NCI-H774 (cell line): ENCODE data around the gene CACNA1B.

Source experiments
- DNase-seq: peaks from one replicate; lab custom pipeline; 2025; lab: John Stamatoyannopoulos, UW

Gene CACNA1B

DNA sequence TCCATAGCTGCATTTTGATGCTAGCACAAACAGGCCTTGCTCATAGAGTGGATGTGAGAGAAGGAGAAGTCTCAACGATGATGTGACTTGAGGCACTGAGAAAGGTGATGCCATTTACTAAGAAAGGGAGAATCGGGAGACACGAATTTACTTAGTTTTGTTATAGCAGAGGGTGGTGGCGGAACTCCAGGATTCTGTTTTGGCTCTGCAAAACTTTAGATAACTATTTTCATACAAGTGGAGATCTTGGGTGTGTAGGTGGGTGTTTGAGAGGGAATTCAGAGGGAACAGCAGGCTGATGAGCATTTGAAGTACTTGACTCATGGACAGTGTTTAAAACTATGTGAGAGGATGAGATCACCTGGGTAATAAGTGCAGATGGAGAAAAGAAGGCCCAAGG is 43.2 kb downstream of the CACNA1B start:
- no peak for DNase-seq

DNA sequence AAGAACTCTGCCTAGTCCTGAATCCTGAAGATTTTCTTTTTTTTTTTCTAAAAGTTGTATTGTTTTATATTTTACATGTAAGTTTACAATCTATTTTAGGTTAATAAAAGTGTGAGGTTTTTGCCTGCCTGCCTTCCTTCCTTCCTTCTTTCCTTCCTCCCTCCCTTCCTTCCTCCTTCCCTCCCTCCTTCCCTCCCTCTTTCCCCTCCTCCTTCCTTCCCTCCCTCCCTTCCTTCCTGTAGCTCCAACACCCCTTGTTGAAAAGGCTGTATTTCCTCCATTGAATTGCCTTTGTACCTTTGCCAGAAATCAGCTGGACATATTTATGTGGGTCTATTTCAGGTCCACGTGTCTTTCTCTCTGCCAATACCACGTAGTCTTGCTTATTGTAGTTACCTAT is 46.6 kb downstream of the CACNA1B start:
- no peak for DNase-seq

DNA sequence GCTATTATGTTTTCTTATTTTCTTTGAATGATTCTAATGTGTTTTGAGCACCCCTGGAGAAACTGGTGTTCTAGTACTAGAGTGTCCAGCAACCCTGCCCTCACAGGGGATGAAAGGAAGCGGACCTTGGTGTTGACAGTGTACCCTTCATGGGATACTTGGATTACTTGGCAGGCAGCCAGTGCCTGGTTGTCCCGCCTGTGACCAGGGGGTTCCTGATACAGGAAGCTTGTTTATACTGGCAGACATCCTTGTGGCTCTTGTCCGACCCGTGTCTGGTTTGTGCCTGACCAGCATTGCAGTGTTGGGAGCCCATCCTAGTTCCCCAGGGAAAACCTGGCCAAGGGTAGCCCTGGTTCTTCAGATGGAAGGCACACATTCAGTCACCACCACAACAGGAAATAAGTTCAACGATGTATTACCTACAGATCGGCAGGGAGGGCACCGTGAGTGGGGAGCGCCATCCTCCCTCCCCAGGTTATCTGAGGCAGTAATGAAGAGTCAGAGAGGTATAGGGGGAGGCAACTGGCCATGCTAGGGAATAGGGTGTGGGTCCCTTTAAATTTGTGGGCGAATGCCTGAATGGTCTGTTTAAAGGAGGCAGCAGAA is 47.3 kb downstream of the CACNA1B start:
- no peak for DNase-seq

DNA sequence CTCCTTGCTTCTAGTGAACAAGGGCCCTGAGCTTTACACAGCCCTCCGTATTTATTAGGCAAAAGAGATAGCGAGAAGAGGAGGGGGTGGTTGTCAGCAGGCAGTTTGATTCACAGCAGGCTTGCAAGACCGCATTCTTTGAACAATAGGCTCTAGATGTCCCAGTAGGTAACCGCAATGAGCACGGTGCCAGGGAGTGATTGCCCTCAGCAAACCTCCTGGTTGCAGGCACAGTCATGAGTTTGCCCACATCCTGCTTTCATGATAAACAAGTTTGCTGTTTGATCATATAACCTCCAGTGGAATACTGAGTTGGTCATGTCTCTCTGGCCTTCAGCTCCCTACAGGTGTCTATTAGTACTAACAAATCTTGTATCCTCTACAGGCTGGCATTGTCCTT is 66.1 kb downstream of the CACNA1B start:
- no peak for DNase-seq

DNA sequence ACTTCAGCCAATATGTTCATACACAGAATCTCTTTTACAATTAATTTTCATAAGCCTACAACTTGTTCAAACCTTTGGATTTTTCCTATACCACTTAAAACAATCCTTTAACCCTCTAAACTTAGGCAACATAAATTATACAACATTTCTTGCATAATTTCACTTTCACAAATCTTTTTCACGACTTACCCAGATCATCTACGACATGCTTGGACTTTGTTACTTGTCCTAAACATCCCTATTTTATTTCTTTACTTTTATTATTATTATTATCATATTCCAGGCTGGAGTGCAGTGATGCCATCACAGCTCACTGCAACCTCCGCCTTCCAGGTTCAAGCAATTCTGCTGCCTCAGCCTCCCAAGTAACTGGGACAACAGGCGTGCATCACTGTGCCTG is 68.0 kb downstream of the CACNA1B start:
- no peak for DNase-seq

DNA sequence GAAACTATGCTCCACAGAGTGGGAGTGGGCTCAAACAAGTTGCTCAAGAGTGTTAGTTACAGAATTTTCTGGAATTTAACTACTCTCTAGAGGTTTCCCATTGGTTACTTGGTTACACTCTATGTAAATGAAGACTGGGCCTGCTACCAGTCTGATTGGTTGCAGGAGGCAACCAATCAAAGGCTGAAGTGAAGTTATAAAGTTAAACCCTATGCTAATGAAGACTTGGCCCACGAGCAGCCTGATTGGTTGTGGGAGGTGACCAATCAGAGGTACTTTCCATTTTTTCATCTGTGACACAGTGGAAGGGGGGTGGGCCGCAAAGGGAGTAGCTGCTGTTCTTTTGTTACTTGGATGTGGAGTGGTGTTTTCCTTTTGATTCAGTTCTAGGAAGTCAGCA is 69.4 kb downstream of the CACNA1B start:
- DNase-seq: no peak

DNA sequence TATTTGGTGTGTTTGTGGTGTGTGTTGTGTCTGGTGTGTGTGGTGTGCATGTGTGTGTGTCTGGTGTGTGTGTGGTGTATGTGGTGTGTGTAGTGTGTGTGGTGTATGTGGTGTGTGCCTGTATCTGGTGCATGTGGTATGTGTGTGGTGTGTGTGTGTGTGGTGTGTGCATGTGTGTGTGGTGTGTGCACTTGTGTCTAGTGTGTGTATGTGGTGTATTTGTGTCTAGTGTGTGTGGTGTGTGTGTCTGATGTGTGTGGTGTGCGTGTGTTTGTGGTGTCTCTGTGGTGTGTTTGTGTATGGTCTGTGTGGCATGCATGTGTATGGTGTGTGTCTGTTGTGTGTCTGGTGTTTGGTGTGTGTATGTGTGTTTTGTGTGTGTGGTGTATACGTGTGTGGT is 71.1 kb downstream of the CACNA1B start:
- DNase-seq: no peak

DNA sequence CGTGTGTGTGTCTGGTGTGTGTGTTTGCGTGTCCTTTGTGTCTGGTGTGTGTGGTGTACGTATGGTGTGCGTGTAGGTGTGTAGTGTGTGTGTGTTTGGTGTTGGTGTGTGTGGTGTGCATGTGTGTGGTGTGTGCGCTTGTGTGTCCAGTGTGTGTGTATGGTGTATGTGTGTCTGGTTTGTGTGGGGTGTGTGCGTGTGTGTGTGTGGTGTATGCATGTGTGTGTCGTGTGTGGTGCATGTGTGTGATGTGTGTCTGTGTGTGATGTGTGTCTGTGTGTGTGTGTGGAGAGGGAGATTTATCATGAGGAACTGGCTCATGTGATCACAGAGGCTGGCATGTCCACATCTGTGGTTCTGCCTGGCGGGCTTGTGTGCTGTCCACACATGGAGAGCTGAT is 71.7 kb downstream of the CACNA1B start:
- no peak for DNase-seq

DNA sequence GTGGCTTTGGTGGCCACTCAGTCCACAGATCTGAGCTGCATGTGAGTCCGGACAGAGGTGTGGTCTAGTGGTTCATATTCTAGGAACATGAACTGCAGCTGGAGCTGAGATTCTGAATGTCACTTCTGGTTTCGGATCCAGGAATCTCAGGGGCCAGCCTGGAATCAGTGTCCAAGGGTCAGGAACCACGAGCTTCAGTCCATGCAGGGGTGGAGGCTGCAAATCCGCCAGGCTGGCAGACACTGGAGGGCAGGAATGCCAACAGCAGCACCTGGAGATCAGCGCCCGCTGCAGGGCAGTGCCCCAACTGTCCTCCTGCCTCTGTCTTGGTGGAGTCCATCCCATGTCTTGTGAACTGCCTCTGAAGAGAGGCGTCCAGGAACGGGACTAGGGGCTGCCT is 73.5 kb downstream of the CACNA1B start:
- DNase-seq: no peak

DNA sequence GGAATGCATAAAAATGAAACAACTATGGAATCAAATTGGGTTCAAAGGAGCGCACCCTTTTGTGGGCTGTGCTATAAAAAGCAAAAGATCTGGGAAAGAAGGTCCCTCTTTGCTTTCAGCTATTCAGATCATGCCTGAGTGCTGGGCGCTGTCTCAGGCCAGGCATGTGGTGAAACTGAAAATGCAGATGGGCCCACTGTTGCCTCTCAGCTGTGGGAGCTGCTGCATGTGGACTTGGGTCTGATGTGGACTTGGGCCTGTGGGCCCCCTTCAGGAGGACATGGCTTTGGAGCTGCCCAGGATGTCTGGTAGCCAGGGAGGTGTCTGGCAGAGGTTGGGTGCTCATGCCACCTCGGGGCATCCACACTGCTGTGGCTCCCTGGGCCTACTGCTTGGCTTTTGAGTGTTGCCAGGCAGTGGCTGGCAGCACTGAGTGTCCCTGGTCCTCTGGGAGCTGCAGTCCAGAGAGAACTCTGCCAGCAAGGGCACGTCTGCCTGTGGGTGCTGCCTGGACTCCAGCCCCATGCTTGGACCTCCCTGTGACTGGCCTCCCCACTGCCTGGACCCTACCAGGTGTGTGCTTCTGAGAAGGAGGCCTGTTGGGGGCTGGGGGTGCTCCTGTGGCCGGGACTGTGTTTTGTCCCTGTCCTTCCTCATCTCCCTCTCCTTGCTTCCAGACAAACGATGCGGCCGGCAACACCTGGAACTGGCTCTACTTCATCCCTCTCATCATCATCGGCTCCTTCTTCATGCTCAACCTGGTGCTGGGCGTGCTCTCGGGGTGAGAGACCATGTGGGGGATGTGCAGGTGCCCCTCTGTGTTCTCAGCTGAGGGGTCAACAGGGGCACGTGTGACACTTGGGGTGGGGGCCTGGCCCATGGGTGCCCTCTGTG is 74.3 kb downstream of the CACNA1B start:
- DNase-seq: no peak

DNA sequence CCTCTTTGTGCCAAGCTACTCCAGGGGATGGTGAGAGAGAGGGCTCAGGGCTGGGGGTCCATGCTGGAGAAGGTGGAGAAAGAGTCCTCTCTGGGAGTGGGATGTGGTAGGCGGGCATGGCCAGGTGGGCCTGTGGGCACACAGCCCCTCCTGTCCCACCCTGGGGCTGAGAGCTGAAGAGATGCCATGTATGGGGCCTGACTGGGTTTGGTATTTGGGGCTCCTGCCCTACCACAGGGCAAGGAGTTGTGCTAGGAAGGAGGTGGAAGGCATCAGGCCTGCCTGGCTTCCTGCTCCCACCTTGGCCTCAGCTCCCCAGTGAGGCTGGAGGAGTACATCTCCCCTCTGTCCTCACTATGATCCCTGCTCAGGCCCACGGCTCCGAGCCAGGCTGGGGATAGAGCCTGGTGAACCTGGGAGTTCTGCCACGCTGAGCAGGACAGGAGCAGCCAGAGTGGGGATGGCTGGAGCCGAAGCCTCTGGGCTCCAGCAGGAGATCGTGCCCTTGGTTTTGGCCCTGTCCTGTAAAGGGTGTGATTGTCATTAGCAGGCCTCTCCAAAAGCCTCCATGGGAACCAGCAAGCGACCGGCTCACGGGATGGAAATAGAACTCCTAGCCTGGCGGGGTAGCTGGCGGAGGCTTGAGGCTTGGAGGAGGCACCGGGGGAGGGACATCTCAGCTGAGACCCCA is 75.5 kb downstream of the CACNA1B start:
- DNase-seq: no peak

DNA sequence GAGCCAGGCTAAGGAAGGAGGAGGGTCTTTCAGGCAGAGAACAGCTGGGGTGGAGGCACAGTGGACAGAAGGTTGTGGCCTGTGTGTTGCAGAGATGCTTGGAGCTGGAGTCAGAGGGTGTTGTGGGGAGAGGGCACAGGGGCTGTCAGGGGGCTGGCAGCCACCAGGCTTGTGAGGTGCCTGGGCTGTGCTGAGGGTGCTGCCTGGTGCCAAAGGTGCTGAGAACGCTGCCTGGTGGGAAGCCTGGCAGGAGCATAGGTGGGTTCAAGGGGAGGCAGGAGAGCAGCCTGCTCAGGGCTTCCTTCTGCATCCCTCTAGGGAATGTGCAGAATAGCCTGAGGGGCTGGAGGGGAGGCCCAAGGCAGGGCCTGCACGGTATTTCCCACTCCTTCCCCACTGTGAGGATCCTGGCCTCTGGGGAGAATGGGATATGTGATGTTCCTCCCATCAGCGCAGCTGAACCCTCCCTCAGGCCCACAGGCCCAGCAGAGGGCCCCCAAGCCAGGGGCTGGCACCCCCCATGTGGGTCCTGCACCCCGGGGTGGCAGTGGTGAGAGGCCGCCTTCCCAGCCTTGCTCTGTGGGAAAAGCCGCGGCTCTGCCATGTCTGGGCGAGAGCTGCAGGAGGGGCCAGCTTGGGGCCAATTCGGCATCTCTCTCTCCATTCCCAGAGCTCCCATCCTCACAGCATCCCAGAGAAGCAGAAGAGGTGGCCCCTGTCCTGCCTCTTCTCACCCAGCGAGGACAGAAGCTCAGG is 76.3 kb downstream of the CACNA1B start:
- no peak for DNase-seq

DNA sequence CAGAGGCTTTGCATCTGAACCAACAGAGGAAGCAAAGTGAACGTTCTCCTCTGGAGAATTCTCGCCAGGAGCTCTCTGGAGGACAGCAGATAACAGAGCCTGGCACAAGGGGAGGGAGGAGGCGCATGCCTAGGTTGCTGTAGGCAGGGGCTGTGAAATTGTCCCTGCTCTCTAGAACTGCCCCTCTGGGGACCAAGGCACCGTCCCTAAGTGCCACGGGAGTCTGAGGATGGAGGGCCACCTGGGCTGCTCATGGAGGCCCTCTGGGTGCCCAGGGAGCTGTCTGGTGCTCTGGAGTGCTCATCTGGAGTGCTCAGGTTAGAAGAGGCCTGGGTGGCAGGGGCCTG is 77.6 kb downstream of the CACNA1B start:
- no peak for DNase-seq

DNA sequence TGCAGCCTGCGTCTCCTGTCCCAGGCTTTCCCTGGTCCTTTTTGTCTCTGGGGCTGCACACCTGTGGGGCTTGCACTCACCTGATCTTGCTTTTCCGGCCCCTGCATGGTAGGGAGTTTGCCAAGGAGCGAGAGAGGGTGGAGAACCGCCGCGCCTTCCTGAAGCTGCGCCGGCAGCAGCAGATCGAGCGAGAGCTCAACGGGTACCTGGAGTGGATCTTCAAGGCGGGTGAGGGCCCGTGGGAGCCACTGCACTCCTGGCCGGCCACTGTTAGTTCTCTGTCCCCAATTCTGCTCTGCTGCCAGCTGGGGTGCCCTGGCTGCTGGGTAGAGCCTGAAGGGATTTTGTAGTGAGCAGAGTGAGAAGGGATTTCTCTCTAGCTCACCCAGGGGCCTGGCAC is 78.0 kb downstream of the CACNA1B start:
- DNase-seq: no peak

DNA sequence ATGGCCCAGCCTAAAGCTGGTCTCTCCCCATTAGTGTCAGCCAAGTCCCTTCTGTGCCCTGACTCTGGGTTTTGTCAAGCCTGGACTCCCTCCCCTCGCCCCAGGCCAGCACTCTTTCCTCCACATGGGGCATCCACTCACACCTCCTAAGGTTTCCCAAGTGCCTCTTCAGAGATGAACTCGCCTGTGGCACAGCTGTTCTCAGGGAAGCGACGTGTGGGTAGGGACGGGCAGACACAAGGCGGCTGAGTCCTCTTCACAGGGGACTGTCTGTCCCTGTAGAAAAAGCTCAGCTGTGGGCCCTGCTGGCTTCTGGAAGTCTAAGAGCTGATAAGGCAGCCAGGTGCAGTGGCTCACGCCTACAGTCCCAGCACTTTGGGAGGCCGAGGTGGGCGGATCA is 78.5 kb downstream of the CACNA1B start:
- no peak for DNase-seq

DNA sequence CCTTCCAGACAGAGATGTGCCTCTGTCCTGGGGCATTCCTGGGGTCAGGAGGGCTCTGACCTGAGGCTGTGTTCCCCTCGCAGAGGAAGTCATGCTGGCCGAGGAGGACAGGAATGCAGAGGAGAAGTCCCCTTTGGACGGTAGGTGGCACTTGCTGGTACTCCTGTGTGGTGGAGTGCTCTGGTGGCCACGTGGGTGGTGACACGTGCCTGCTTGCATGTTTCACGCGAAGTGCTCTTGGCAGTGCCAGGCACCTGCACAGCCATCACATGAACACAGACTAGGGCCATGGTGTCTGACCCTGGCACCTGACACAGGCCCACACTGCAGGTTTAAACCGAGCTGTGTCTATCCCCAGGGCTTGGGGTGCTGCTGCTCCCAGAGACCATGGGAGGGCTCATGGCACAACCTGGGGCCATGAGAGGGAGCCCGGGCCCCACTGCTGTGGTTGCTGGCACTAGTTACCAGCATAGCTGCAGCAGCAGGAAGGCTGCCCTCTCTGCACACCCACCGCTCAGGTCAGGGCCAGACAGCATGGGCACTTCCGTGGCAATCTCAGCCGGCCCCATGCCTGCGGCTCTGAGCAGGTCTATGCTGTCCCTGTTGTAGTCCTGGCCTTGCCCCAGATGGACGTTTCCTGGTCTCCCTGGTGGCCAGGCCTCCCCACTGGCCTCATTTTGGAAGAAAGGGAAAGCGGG is 79.3 kb downstream of the CACNA1B start:
- DNase-seq: no peak

DNA sequence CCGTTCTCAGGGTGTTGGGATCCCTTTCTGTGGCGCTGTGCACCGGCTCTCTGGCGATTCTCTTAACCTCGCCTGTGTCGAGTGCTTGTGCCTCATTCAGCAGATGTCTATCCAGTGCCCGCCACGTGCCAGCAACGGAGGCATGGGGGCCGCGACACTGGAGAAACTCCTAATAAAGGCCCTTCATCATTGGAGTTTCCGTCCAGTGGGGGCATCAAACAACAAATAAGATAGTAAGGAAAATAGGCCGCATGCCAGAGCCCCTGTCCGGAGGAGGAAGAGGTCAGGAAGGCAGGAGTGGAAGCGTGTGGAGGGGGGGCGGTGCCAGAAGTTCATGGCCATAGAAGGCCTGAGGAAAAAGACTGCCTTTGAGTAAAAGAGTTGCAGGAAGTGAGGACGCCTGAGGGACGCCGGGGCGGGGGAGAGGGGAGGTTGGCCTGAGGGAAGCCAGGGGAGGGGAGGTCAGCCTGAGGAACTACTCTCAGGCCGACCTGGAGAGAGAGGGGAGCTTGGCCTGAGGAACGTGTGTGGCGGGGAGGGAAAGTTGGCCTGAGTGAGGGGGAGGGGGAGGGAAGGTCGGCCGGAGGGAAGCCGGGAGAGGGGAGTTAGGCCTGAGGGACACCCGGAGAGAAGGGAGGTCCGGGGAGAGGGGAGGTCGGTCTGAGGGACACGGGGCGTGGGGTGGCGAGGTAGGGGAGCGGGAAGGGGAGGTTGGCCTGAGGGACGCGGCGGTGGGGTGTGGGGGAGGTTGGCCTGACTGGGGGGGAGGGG is 82.2 kb downstream of the CACNA1B start:
- no peak for DNase-seq

DNA sequence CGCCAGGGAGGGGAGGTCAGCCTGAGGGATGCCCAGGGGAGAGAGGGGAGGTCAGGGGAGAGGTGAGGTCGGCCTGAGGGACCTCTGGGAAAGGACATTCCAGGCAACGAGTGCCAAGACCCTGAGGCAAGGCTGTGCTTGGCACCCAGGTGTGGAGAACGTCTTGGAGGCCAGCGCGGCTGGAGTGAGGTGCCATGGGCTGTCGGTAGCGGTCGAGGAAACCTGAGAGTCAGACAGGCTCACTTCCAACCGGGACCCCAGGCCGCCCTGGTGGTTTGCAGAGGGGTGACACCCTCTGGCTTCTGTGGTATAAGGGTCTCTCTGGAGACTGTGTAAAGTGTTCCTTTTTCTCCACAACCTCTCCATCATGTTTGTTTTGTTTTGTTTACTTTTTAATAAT is 82.9 kb downstream of the CACNA1B start:
- no peak for DNase-seq

DNA sequence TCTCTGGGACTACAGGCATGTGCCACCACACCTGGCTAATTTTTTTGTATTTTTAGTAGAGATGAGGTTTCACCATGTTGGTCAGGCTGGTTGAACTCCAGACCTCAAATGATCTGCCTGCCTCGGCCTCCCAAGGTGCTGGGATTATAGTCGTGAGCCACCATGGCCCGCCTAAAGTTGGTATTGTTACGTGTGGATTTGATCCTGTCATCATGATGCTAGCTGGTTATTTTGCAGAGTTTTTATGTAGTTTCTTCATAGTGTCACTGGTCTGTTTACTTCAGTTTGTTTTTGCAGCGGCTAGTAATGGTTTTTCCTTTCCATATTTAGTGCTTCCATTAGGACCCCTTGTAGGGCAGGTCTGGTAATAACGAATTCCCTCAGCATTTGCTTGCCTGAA is 85.9 kb downstream of the CACNA1B start:
- no peak for DNase-seq

DNA sequence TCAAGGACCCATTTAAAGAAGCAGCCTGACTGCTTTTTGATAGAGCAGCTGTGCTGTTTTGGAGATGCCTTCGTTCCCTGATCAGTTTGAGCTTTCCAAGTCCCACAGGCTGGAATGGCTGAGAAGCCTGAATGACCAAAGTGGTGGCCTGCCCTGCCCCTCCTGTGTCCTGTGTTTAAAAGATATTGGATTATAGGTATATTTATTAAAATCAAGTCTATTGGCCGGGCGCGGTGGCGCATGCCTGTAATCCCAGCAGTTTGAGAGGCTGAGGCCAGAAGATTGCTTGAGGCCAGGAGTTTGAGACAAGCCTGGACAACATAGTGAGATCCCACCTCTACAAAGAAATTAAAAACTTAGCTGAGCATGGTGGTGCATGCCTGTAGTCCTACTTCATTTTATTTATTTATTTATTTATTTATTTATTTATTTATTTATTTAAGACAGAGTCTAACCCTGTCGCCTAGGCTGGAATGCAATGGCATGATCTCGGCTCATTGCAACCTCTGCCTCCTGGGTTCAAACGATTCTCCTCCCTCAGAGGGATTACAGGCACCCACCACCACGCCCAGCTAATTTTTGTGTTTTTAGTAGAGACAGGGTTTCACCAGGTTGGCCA is 87.7 kb downstream of the CACNA1B start:
- no peak for DNase-seq
